ENCODE measurements around the gene RIMBP2. TPM values are rescaled to one million over a fixed set of nuclear protein-coding genes. Genes with fewer than 3 reads are reported as not detected.
"Not testable (repeated sequence)": the region's sequence is repeated elsewhere in the genome, so short reads cannot be mapped to it uniquely, and the experiment has no call there.

RIMBP2 gene
- total and polyA plus RNA-seq, 4 donors, result 0.05 to 2.9 (median 0.95) TPM

DNA sequence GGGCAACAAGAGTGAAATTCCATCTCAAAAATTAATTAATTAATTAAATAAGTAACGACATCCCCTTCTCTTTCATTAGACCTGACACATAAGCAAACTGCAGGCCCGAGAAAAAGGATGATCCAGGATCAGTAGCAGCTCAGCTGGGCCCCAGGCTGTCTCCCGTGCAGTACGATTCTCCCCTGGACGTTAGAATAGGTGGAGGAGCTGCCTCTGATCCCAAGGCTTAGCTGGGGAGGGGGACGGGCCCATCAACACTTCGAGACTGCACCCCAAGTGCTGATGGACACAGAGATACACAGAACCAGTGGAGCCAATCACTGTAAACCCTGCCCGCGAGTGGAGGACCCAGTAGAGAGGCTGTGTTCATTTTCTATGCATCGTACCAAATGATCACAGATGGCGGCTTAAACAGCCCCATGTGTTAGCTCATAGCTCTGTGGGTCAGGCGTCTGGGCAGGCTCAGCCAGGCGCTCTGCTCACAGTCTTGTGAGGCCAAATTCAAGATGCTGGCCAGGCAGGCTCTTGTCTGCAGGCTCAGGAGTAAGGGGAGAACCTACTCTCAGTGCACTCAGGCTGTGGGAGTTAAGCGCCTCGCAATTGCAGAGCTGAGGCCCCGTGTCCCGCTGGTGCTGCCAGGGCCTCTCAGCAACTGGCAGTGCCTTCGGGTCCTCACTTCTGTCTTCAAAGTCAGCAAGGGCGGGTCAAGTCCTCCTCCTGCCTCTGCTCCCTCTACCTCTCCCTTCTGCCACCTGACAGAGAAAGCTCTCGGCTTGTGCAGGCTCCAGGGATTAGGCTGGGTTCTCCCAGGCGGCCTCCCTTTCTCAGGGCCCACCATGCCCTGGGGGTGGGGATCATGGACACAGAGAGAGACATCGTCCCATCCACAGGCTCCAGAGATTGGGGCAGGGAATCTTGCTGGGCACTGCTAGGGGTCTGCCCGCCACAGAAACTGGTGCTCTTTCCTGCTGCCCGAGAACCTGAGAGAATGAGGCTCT, 26.4 kb downstream of the RIMBP2 start:
- Histone ChIP-seq H3K36me3 (ENCODE audit: control insufficient read depth in 4 of 4, insufficient read depth in 4 of 4, low read length in 4 of 4) (no peaks in the 10 kb centered on the region), H3K27ac (ENCODE audit: low read depth in 1 of 2, low read length in 1 of 2) (no peak overlapping the region), H3K9me3 (ENCODE audit: control insufficient read depth in 4 of 4, insufficient read depth in 3 of 4, low read length in 3 of 4) (peaks cover 0 to 5% (median 0%) of the 10 kb centered on the region in 4 donors), H3K27me3 (ENCODE audit: control insufficient read depth in 3 of 3, insufficient read depth in 3 of 3, low read length in 2 of 3) (peaks cover 0 to 17% (median 4%) of the 10 kb centered on the region in 3 donors), H3K4me1 (ENCODE audit: control insufficient read depth in 5 of 5, insufficient read depth in 5 of 5, low read length in 5 of 5) (no peaks in the 10 kb centered on the region), H3K9ac (ENCODE audit: insufficient read depth in 1 of 2, low read length in 2 of 2) (no peak overlapping the region), H3K4me3 (no peak overlapping the region)
- no peak for DNase-seq
- 90 to 94% methylated on average over 24 of the region's 24 CpGs for WGBS, 2 donors
- ATAC-seq (ENCODE audit: insufficient read depth, low FRiP score), result no peak
- TF ChIP-seq, protein P1, sequence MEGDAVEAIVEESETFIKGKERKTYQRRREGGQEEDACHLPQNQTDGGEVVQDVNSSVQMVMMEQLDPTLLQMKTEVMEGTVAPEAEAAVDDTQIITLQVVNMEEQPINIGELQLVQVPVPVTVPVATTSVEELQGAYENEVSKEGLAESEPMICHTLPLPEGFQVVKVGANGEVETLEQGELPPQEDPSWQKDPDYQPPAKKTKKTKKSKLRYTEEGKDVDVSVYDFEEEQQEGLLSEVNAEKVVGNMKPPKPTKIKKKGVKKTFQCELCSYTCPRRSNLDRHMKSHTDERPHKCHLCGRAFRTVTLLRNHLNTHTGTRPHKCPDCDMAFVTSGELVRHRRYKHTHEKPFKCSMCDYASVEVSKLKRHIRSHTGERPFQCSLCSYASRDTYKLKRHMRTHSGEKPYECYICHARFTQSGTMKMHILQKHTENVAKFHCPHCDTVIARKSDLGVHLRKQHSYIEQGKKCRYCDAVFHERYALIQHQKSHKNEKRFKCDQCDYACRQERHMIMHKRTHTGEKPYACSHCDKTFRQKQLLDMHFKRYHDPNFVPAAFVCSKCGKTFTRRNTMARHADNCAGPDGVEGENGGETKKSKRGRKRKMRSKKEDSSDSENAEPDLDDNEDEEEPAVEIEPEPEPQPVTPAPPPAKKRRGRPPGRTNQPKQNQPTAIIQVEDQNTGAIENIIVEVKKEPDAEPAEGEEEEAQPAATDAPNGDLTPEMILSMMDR (IDR thresholded peaks at IDR 0.05; ENCODE audit: control extremely low read depth, extremely low read depth), result no peak

DNA sequence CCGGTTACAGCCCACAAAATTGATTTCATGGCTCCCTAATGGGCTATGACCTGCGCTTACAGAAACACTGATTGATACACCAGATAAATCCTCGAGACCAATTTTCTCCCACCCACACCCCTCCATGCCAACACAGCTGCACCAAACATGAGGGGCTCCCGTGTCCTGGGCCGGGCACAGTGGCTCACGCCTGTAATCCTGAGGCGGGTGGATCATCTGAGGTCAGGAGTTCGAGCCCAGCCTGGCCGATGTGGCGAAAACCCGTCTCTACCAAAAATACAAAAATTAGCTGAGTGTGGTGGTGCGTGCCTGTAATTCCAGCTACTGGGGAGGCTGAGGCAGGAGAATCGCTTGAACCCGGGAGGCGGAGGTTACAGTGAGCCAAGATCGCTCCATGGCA, 27.1 kb downstream of the RIMBP2 start:
- not testable (repeated sequence) for H3K4me3 ChIP-seq; H3K9me3 ChIP-seq (ENCODE audit: control insufficient read depth in 4 of 4, insufficient read depth in 3 of 4, low read length in 3 of 4); H3K27ac ChIP-seq (ENCODE audit: low read depth in 1 of 2, low read length in 1 of 2); DNase-seq; ATAC-seq (ENCODE audit: insufficient read depth, low FRiP score); H3K9ac ChIP-seq (ENCODE audit: insufficient read depth in 1 of 2, low read length in 2 of 2); H3K36me3 ChIP-seq (ENCODE audit: control insufficient read depth in 4 of 4, insufficient read depth in 4 of 4, low read length in 4 of 4); H3K4me1 ChIP-seq (ENCODE audit: control insufficient read depth in 5 of 5, insufficient read depth in 5 of 5, low read length in 5 of 5)
- 89 to 90% methylated on average over 16 of the region's 16 CpGs for WGBS, 2 donors
- peaks cover 0 to 17% (median 4%) of the 10 kb centered on the region in 3 donors for H3K27me3 ChIP-seq (ENCODE audit: control insufficient read depth in 3 of 3, insufficient read depth in 3 of 3, low read length in 2 of 3)

DNA sequence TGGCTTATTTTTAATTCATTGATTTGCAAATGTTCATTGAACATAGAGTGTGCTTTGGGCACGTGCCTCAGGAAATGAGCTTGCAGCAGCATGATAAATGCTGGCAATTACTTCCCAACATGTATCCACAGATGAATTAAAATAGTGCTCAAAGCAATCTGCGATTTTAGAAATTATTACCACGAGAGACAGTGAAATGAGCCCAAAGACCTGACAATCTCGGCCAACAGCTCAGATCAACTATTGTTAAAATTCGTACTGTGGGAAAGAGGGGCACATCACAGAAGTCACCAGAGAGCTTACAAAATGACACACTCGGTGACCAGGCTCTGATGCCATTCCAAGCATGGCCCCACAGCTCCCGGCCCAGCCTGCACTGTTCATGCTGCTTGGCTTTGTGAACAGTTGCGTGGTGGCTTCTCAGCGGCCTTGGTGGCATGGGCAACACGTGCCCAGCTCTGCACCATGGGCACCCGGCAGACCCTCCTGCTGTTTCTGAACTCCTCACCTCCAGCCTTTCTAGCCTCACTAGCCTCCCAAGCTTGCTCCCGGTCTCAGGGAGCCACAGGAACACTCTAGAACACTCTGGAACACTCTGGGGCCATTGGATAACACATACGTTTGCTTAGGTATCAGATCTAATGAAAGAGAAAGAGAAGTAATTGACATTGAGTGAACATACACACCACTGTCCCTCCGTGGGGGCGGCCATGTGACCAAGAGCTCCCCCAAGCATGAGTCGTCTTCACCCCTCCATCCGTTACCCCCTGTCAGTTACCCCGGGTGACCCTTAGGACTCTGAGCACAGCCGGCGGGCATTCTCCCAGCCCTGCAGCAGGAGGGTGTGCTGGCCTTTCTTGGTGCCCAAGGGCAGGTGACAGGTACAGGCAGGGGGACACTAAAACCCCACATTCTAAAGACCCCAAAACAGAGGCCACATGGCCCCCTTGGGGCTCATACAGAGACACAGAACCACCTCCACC, 28.0 kb downstream of the RIMBP2 start:
- TF ChIP-seq, protein P1 (IDR thresholded peaks at IDR 0.05; ENCODE audit: control extremely low read depth, extremely low read depth), result no peak
- 81 to 86% methylated on average over 20 of the region's 20 CpGs for WGBS, 2 donors
- Histone ChIP-seq H3K9ac (ENCODE audit: insufficient read depth in 1 of 2, low read length in 2 of 2) (no peak overlapping the region), H3K27ac (ENCODE audit: low read depth in 1 of 2, low read length in 1 of 2) (no peak overlapping the region), H3K27me3 (ENCODE audit: control insufficient read depth in 3 of 3, insufficient read depth in 3 of 3, low read length in 2 of 3) (peaks cover 0 to 17% (median 4%) of the 10 kb centered on the region in 3 donors), H3K9me3 (ENCODE audit: control insufficient read depth in 4 of 4, insufficient read depth in 3 of 4, low read length in 3 of 4) (peaks cover 0 to 2% (median 0%) of the 10 kb centered on the region in 4 donors), H3K36me3 (ENCODE audit: control insufficient read depth in 4 of 4, insufficient read depth in 4 of 4, low read length in 4 of 4) (no peaks in the 10 kb centered on the region), H3K4me3 (no peak overlapping the region), H3K4me1 (ENCODE audit: control insufficient read depth in 5 of 5, insufficient read depth in 5 of 5, low read length in 5 of 5) (no peaks in the 10 kb centered on the region)
- DNase-seq (no peak), ATAC-seq (ENCODE audit: insufficient read depth, low FRiP score) (no peak)

Data from lung (tissue), 12 donors.